Measurements from ENCODE around the gene PRR20G. TPM values are rescaled to one million over a fixed set of nuclear protein-coding genes. Genes with fewer than 3 reads are reported as not detected.

The PRR20G gene
- not detected for total RNA-seq

GRCh38 chr3:127287840-127288239 is at the start of gene PRR20G:
Gene PRR20G (minus strand): TSS chr3:127288046. CDS start chr3:127287365, 681 bp downstream.
- Mint-ChIP-seq H3K4me3 (no peak within 1 kb of the TSS), H3K9me3 (ENCODE audit: low read depth) (peaks cover 2% of the 10 kb centered on the region), H3K36me3 (ENCODE audit: low read depth) (no peaks in the 10 kb centered on the region), H3K27ac (no peak within 1 kb of the TSS), H3K4me1 (no peaks in the 10 kb centered on the region), H3K27me3 (peaks cover 12% of the 10 kb centered on the region)
- ChIA-PET CTCF (no interaction called here), POLR2A (no interaction called here)
- ATAC-seq (no peak), DNase-seq (no peak)
- intact Hi-C loops (cut with DNase I, micrococcal nuclease): no loop called here

- ChIA-PET POLR2A (no interaction called here), CTCF (no interaction called here)
- ATAC-seq (no peak), DNase-seq (no peak)
- peaks cover 20% of the 10 kb centered on the region for H3K9me3 Mint-ChIP-seq (ENCODE audit: low read depth)
- no peaks in the 10 kb centered on the region for H3K4me1 Mint-ChIP-seq
- intact Hi-C loops (cut with DNase I, micrococcal nuclease): no loop called here
- peaks cover 29% of the 10 kb centered on the region for H3K27me3 Mint-ChIP-seq
- no peak overlapping the region for H3K27ac Mint-ChIP-seq
- H3K4me3 Mint-ChIP-seq: no peak overlapping the region
- H3K36me3 Mint-ChIP-seq (ENCODE audit: low read depth): no peaks in the 10 kb centered on the region
These were observed 49.2 kb upstream of the PRR20G start for GRCh38 chr3:127337001-127337400.

GRCh38 chr3:127336101-127336500 is 48.3 kb upstream of the PRR20G start:
- CTCF ChIA-PET: no interaction called here
- DNase-seq (no peak), ATAC-seq (no peak)
- POLR2A ChIA-PET: no interaction called here
- H3K27me3 Mint-ChIP-seq: peaks cover 29% of the 10 kb centered on the region
- peaks cover 20% of the 10 kb centered on the region for H3K9me3 Mint-ChIP-seq (ENCODE audit: low read depth)
- no peaks in the 10 kb centered on the region for H3K36me3 Mint-ChIP-seq (ENCODE audit: low read depth)
- H3K4me1 Mint-ChIP-seq: no peaks in the 10 kb centered on the region
- no peak overlapping the region for H3K4me3 Mint-ChIP-seq
- no peak overlapping the region for H3K27ac Mint-ChIP-seq
- intact Hi-C loops (cut with DNase I, micrococcal nuclease): no loop called here

- Mint-ChIP-seq H3K27me3 (peaks cover 17% of the 10 kb centered on the region), H3K27ac (no peak overlapping the region), H3K36me3 (ENCODE audit: low read depth) (peaks cover 2% of the 10 kb centered on the region), H3K4me3 (no peak overlapping the region), H3K9me3 (ENCODE audit: low read depth) (peaks cover 28% of the 10 kb centered on the region), H3K4me1 (no peaks in the 10 kb centered on the region)
- ChIA-PET CTCF (interaction anchor here (0.7 kb wide), 1 partner anchor 574 kb away, joined by 3 read pairs; no protein-coding TSS in a partner anchor), POLR2A (no interaction called here)
- ATAC-seq (no peak), DNase-seq (no peak)
- intact Hi-C loops (cut with DNase I, micrococcal nuclease): no loop called here
These were observed 42.5 kb upstream of the PRR20G start for GRCh38 chr3:127330385-127330784.

- DNase-seq: no peak
- ChIA-PET CTCF (no interaction called here), POLR2A (no interaction called here)
- Mint-ChIP-seq H3K36me3 (ENCODE audit: low read depth) (peaks cover 2% of the 10 kb centered on the region), H3K27ac (no peak overlapping the region), H3K9me3 (ENCODE audit: low read depth) (peaks cover 28% of the 10 kb centered on the region), H3K4me3 (no peak overlapping the region), H3K27me3 (peaks cover 16% of the 10 kb centered on the region), H3K4me1 (no peaks in the 10 kb centered on the region)
- intact Hi-C loops (cut with DNase I, micrococcal nuclease): no loop called here
- no peak for ATAC-seq
These were observed 41.9 kb upstream of the PRR20G start for GRCh38 chr3:127329631-127330285.

GRCh38 chr3:127328421-127328820 is 40.6 kb upstream of the PRR20G start:
- CTCF ChIA-PET: no interaction called here
- Mint-ChIP-seq H3K27ac (no peak overlapping the region), H3K36me3 (ENCODE audit: low read depth) (peaks cover 2% of the 10 kb centered on the region), H3K4me1 (no peaks in the 10 kb centered on the region), H3K4me3 (no peak overlapping the region), H3K27me3 (peaks cover 18% of the 10 kb centered on the region), H3K9me3 (ENCODE audit: low read depth) (peaks cover 27% of the 10 kb centered on the region)
- POLR2A ChIA-PET: no interaction called here
- no peak for ATAC-seq
- intact Hi-C loops (cut with DNase I, micrococcal nuclease): no loop called here
- no peak for DNase-seq

GRCh38 chr3:127326341-127326740 is 38.5 kb upstream of the PRR20G start:
- ChIA-PET CTCF (interaction anchor here (1.1 kb wide), 1 partner anchor 76 kb away, joined by 3 read pairs; no protein-coding TSS in a partner anchor), POLR2A (no interaction called here)
- no peaks in the 10 kb centered on the region for H3K4me1 Mint-ChIP-seq
- H3K27ac Mint-ChIP-seq: no peak overlapping the region
- intact Hi-C loops (cut with DNase I, micrococcal nuclease): no loop called here
- no peak for ATAC-seq
- H3K36me3 Mint-ChIP-seq (ENCODE audit: low read depth): peaks cover 2% of the 10 kb centered on the region
- peaks cover 16% of the 10 kb centered on the region for H3K27me3 Mint-ChIP-seq
- H3K4me3 Mint-ChIP-seq: no peak overlapping the region
- peaks cover 16% of the 10 kb centered on the region for H3K9me3 Mint-ChIP-seq (ENCODE audit: low read depth)
- DNase-seq: no peak

- Mint-ChIP-seq H3K4me3 (no peak overlapping the region), H3K27ac (no peak overlapping the region), H3K36me3 (ENCODE audit: low read depth) (peaks cover 2% of the 10 kb centered on the region), H3K27me3 (peaks cover 16% of the 10 kb centered on the region), H3K4me1 (no peaks in the 10 kb centered on the region), H3K9me3 (ENCODE audit: low read depth) (peaks cover 15% of the 10 kb centered on the region)
- ATAC-seq (no peak), DNase-seq (no peak)
- POLR2A ChIA-PET: no interaction called here
- intact Hi-C loops (cut with DNase I, micrococcal nuclease): no loop called here
- CTCF ChIA-PET: interaction anchor here (1.1 kb wide), 1 partner anchor 76 kb away, joined by 3 read pairs; no protein-coding TSS in a partner anchor
These were observed 37.7 kb upstream of the PRR20G start for GRCh38 chr3:127325629-127325961.

- intact Hi-C loops (cut with DNase I, micrococcal nuclease): no loop called here
- ATAC-seq (no peak), DNase-seq (no peak)
- ChIA-PET POLR2A (no interaction called here), CTCF (interaction anchor here (1.1 kb wide), 1 partner anchor 77 kb away, joined by 3 read pairs; no protein-coding TSS in a partner anchor)
- Mint-ChIP-seq H3K4me3 (no peak overlapping the region), H3K27me3 (peaks cover 14% of the 10 kb centered on the region), H3K4me1 (no peaks in the 10 kb centered on the region), H3K9me3 (ENCODE audit: low read depth) (peaks cover 9% of the 10 kb centered on the region), H3K27ac (no peak overlapping the region), H3K36me3 (ENCODE audit: low read depth) (no peaks in the 10 kb centered on the region)
These were observed 37.2 kb upstream of the PRR20G start for GRCh38 chr3:127324913-127325628.

- ATAC-seq (no peak), DNase-seq (no peak)
- H3K4me1 Mint-ChIP-seq: no peaks in the 10 kb centered on the region
- H3K27me3 Mint-ChIP-seq: peaks cover 14% of the 10 kb centered on the region
- no peak overlapping the region for H3K27ac Mint-ChIP-seq
- intact Hi-C loops (cut with DNase I, micrococcal nuclease): no loop called here
- H3K9me3 Mint-ChIP-seq (ENCODE audit: low read depth): peaks cover 5% of the 10 kb centered on the region
- no peak overlapping the region for H3K4me3 Mint-ChIP-seq
- H3K36me3 Mint-ChIP-seq (ENCODE audit: low read depth): no peaks in the 10 kb centered on the region
- ChIA-PET POLR2A (no interaction called here), CTCF (no interaction called here)
These were observed 36.2 kb upstream of the PRR20G start for GRCh38 chr3:127324076-127324475.

- DNase-seq (no peak), ATAC-seq (no peak)
- intact Hi-C loops (cut with DNase I, micrococcal nuclease): no loop called here
- ChIA-PET POLR2A (no interaction called here), CTCF (no interaction called here)
- Mint-ChIP-seq H3K9me3 (ENCODE audit: low read depth) (peaks cover 5% of the 10 kb centered on the region), H3K4me3 (no peak overlapping the region), H3K4me1 (no peaks in the 10 kb centered on the region), H3K27me3 (peaks cover 16% of the 10 kb centered on the region), H3K27ac (no peak overlapping the region), H3K36me3 (ENCODE audit: low read depth) (no peaks in the 10 kb centered on the region)
These were observed 35.7 kb upstream of the PRR20G start for GRCh38 chr3:127323581-127323980.

- no peaks in the 10 kb centered on the region for H3K9me3 Mint-ChIP-seq (ENCODE audit: low read depth)
- H3K4me1 Mint-ChIP-seq: no peaks in the 10 kb centered on the region
- ChIA-PET CTCF (no interaction called here), POLR2A (no interaction called here)
- H3K27ac Mint-ChIP-seq: no peak overlapping the region
- intact Hi-C loops (cut with DNase I, micrococcal nuclease): no loop called here
- H3K36me3 Mint-ChIP-seq (ENCODE audit: low read depth): no peaks in the 10 kb centered on the region
- ATAC-seq: no peak
- H3K27me3 Mint-ChIP-seq: peaks cover 10% of the 10 kb centered on the region
- no peak for DNase-seq
- no peak overlapping the region for H3K4me3 Mint-ChIP-seq
These were observed 33.5 kb upstream of the PRR20G start for GRCh38 chr3:127321371-127321770.
